AG04449 (cell line): ENCODE results near the gene CHCHD4.

Experiments
- CTCF ChIA-PET: fragments of 350-600 bp; formaldehyde crosslinking; extraction: SDS; loops from one replicate; lab custom pipeline; 2021; ENCODE audit warnings: antibody characterized with exemption; lab: Yijun Ruan, JAX
- POLR2A ChIA-PET: fragments of 400-600, 350-600 bp; formaldehyde crosslinking; extraction: SDS; loops from one replicate; lab custom pipeline; 2020; ENCODE audit warnings: antibody characterized with exemption, inconsistent platforms; lab: Yijun Ruan, JAX
- DNase-seq: peaks from one replicate; pipeline ENCODE4 v3.0.0-alpha.2; 2010; ENCODE audit warnings: low read depth, low spot score
- H3K4me3 ChIP-seq: 2 replicates; pipeline ENCODE4 v1.5.1; 2011; ENCODE audit warnings: low read depth, mild to moderate bottlenecking, control low read depth, low read length
- TF ChIP-seq, protein P1 (sequence below): IDR thresholded peaks from one replicate; pipeline ENCODE4 v1.5.1; 2011; ENCODE audit warnings: mild to moderate bottlenecking, moderate library complexity, low read length, control low read depth, inconsistent platforms; ENCODE audit not compliant: insufficient read depth; ENCODE audit errors: missing control alignments

Gene CHCHD4

DNA sequence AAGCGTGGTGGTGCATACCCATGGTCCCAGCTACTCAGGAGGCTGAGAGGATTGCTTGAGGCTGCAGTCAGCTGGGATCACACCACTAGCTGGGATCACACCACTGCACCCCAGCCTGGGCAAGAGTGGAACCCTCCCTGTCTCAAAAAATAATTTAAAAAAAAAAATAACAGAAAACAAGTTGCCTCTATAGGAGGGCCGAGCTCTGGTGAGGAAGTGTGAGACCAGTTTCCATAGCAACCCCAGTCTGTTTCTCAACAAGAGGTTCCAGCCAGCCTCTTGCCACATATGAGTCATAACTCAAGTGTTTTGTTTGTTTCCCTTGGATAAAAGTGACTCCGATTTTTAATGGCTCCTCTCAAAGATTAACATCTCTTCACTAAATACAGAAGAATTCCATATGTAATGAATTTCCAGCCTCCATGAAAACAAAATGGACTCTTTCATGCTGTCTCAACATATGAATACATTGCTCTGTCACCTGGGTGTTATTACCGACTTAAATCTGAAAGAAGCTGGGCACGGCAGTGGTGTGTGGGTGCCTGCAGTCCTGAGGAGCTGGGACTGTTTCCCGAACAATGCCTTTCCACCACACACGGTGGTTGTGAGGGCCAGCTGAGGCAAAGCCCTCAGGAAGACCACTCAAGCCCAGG lies 19.9 kb upstream of the CHCHD4 start:
- peak; percentile 98 for DNase-seq
- CTCF ChIA-PET: interaction anchor here (0.9 to 2.2 kb wide), 6 partner anchors 13 to 405 kb away, joined by 3 to 8 read pairs (median 4); no protein-coding TSS in a partner anchor
- POLR2A ChIA-PET: interaction anchor here (0.7 to 3.4 kb wide), 4 partner anchors 19 to 56 kb away, joined by 3 to 33 read pairs (median 10); partner anchors contain the start of genes CHCHD4, LSM3, TMEM43 and XPC
- peak overlapping the region; percentile 0; the same call in 1 of the 2 replicates for H3K4me3 ChIP-seq
- TF ChIP-seq, protein P1, sequence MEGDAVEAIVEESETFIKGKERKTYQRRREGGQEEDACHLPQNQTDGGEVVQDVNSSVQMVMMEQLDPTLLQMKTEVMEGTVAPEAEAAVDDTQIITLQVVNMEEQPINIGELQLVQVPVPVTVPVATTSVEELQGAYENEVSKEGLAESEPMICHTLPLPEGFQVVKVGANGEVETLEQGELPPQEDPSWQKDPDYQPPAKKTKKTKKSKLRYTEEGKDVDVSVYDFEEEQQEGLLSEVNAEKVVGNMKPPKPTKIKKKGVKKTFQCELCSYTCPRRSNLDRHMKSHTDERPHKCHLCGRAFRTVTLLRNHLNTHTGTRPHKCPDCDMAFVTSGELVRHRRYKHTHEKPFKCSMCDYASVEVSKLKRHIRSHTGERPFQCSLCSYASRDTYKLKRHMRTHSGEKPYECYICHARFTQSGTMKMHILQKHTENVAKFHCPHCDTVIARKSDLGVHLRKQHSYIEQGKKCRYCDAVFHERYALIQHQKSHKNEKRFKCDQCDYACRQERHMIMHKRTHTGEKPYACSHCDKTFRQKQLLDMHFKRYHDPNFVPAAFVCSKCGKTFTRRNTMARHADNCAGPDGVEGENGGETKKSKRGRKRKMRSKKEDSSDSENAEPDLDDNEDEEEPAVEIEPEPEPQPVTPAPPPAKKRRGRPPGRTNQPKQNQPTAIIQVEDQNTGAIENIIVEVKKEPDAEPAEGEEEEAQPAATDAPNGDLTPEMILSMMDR: no peak

DNA sequence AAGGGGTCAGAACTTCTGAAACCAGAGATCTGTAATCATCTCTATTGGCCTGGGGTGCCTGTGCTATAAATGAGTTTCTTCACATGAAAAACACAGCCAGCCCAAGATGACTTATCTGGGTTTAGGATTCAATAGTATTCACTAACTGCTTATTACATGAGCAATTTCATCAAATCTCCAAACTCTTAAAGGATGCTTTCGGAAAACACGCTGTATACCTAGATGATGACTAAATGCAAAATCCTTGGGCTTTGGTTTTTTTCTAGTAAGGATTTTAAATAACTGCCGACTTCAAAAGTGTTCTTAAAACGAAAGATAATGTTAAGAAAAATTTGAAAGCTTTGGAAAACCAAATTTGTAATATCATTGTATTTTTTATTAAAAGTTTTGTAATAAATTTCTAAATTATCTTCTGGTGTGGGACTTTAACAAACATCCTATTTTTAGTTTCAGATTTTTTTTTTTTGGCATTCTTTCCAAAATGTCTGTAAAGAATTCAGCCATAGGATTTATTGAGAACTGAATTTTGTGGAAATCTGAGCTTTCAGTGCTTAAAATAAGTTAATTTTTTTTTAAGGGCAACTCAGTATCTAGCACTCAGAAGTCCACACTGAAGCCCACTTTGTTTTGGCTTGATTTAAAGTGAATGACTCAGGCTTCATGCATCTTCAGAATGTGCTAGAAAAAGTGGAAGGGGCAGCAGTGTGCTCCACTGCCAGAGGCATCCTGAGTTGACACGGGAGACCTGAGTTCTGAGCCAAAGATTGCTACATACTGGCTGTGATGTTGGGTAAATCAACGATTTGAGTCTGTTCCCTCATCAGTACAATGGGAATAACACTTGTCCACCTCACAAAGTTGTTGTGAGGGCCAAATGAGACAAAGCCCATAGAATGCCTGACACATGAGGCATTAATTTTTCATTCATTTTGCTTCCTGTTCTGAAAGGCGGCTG lies 18.9 kb upstream of the CHCHD4 start:
- 0 out of 2 replicates have a peak overlapping the region, but pooled peaks have one; percentile 0 for H3K4me3 ChIP-seq
- ChIA-PET POLR2A (interaction anchor here (1.0 to 3.4 kb wide), 4 partner anchors 9 to 35 kb away, joined by 3 to 33 read pairs (median 10); partner anchors contain the start of genes CHCHD4, LSM3, TMEM43 and XPC), CTCF (interaction anchor here (1.2 to 2.2 kb wide), 4 partner anchors 10 to 247 kb away, joined by 3 to 11 read pairs (median 5); partner anchors contain the start of genes CHCHD4 and TMEM43)
- DNase-seq: peak; percentile 86
- TF ChIP-seq, protein P1: no peak

DNA sequence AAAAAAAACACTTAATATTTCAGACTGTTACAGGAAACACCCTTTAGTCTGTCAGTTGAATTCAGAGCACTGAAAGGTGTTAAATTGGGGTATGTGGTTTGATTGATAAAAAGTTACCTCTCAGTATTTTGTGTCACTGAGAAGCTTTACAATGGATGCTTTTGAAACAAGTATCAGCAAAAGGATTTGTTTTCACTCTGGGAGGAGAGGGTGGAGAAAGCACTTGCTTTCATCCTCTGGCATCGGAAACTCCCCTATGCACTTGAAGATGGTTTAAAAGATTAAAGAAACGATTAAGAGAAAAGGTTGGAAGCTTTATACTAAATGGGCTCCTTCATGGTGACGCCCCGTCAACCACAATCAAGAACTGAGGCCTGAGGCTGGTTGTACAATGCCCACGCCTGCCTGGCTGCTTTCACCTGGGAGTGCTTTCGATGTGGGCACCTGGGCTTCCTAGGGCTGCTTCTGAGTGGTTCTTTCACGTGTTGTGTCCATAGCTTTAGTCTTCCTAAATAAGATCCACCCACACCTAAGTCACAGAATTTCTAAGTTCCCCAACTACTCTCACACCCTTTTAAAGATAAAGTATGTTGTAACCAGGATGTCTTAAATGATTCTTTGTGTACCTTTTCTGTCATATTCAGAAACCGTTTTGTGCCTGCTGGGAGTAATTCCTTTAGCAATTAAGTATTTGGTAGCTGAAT lies 18.0 kb upstream of the CHCHD4 start:
- H3K4me3 ChIP-seq: no peak overlapping the region
- ChIA-PET POLR2A (interaction anchor here (3.4 kb wide), 1 partner anchor 18 kb away, joined by 33 read pairs; the partner anchor contains the start of genes CHCHD4 and TMEM43), CTCF (interaction anchor here (1.2 to 1.8 kb wide), 5 partner anchors 9 to 486 kb away, joined by 3 to 11 read pairs (median 3); partner anchors contain the start of genes CHCHD4 and TMEM43)
- no peak for DNase-seq
- TF ChIP-seq, protein P1: no peak

DNA sequence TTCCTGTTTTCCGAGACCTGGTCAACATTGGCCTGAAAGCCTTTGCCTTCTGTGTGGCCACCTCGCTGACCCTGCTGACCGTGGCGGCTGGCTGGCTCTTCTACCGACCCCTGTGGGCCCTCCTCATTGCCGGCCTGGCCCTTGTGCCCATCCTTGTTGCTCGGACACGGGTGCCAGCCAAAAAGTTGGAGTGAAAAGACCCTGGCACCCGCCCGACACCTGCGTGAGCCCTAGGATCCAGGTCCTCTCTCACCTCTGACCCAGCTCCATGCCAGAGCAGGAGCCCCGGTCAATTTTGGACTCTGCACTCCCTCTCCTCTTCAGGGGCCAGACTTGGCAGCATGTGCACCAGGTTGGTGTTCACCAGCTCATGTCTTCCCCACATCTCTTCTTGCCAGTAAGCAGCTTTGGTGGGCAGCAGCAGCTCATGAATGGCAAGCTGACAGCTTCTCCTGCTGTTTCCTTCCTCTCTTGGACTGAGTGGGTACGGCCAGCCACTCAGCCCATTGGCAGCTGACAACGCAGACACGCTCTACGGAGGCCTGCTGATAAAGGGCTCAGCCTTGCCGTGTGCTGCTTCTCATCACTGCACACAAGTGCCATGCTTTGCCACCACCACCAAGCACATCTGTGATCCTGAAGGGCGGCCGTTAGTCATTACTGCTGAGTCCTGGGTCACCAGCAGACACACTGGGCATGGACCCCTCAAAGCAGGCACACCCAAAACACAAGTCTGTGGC lies 17.1 kb upstream of the CHCHD4 start:
- POLR2A ChIA-PET: interaction anchor here (1.0 to 1.2 kb wide), 2 partner anchors 16 to 37 kb away, joined by 3 to 11 read pairs; partner anchors contain the start of genes CHCHD4, LSM3, TMEM43 and XPC
- H3K4me3 ChIP-seq: no peak overlapping the region
- DNase-seq: no peak
- TF ChIP-seq, protein P1: no peak
- CTCF ChIA-PET: interaction anchor here (0.7 to 1.8 kb wide), 4 partner anchors 16 to 485 kb away, joined by 3 to 11 read pairs (median 4); partner anchors contain the start of genes CHCHD4 and TMEM43

DNA sequence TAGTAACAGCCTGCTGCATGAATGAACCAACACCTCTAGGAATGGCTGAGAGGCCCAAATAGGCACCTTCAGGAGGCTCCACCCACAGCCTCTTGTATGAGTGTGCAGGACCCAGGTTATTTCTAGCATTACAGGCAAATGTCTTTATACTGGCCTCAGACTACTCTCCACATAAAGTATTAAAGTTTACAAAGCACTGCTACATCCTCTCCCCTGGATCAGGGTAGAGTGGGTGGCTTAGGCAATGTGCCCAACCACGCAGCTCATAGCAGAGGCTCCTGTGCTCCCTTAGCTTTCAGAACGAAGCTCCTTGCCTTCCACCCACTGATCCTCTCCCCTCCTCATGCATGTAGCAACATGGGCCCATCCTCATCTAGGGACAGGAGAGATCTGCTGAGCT lies 16.5 kb upstream of the CHCHD4 start:
- POLR2A ChIA-PET: interaction anchor here (1.2 kb wide), 1 partner anchor 16 kb away, joined by 11 read pairs; the partner anchor contains the start of genes CHCHD4 and TMEM43
- no peak for DNase-seq
- TF ChIP-seq, protein P1: no peak
- CTCF ChIA-PET: interaction anchor here (0.7 to 1.4 kb wide), 2 partner anchors 327 to 484 kb away, joined by 3 to 4 read pairs; no protein-coding TSS in a partner anchor
- H3K4me3 ChIP-seq: no peak overlapping the region
